Forelimb muscle (tissue), 1 donor: Measurements from ENCODE around the gene CFDP1. TPM values are rescaled to one million over a fixed set of nuclear protein-coding genes. Genes with fewer than 3 reads are reported as not detected.
"Not testable (repeated sequence)": the region's sequence is repeated elsewhere in the genome, so short reads cannot be mapped to it uniquely, and the experiment has no call there.

Experiments
- DNase-seq: peaks from one replicate; pipeline ENCODE4 v3.0.0-alpha.2; 2013; ENCODE audit warnings: low read depth
- polyA plus RNA-seq: library from polyadenylated mRNA; unstranded; fragments of 120-200 nt; gene quantifications from one replicate; pipeline ENCODE4 v1.2.1, GENCODE V29; 2013; ENCODE audit not compliant: insufficient read length

Gene CFDP1
- polyA plus RNA-seq, 1 donor, result 72.9 TPM

GRCh38 chr16:75293173-75293572, 140.1 kb downstream of the CFDP1 start:
- no peak for DNase-seq

- no peak for DNase-seq
Observed at GRCh38 chr16:75292691-75293090, 140.6 kb downstream of the CFDP1 start.

- no peak for DNase-seq
Observed at GRCh38 chr16:75289189-75289588, 144.1 kb downstream of the CFDP1 start.

- no peak for DNase-seq
Observed at GRCh38 chr16:75288596-75289120, 144.6 kb downstream of the CFDP1 start.

GRCh38 chr16:75288181-75288580, 145.1 kb downstream of the CFDP1 start:
- DNase-seq, result no peak

GRCh38 chr16:75287708-75288107, 145.6 kb downstream of the CFDP1 start:
- DNase-seq, result no peak

- no peak for DNase-seq
Observed at GRCh38 chr16:75286389-75286788, 146.9 kb downstream of the CFDP1 start.

- DNase-seq, result no peak
Observed at GRCh38 chr16:75282466-75283281, 150.6 kb downstream of the CFDP1 start.

GRCh38 chr16:75281826-75282225, 151.5 kb downstream of the CFDP1 start:
- DNase-seq, result no peak

- not testable (repeated sequence) for DNase-seq
Observed at GRCh38 chr16:75281009-75281408, 152.3 kb downstream of the CFDP1 start.

- no peak for DNase-seq
Observed at GRCh38 chr16:75280331-75280804, 152.9 kb downstream of the CFDP1 start.

GRCh38 chr16:75279305-75279704, 154.0 kb downstream of the CFDP1 start:
- DNase-seq, result no peak

- DNase-seq, result no peak
Observed at GRCh38 chr16:75273054-75273925, 160.0 kb downstream of the CFDP1 start.

GRCh38 chr16:75272629-75273028, 160.7 kb downstream of the CFDP1 start:
- DNase-seq, result not testable (repeated sequence)

- DNase-seq, result no peak
Observed at GRCh38 chr16:75272097-75272551, 161.2 kb downstream of the CFDP1 start.

- no peak for DNase-seq
Observed at GRCh38 chr16:75271441-75272096, 161.7 kb downstream of the CFDP1 start.

- not testable (repeated sequence) for DNase-seq
Observed at GRCh38 chr16:75269358-75269757, 163.9 kb downstream of the CFDP1 start.

- DNase-seq, result no peak
Observed at GRCh38 chr16:75267631-75268264, 165.6 kb downstream of the CFDP1 start.

- DNase-seq, result no peak
Observed at GRCh38 chr16:75266738-75267630, 166.3 kb downstream of the CFDP1 start.
